Measurements from ENCODE around the gene KNDC1.

KNDC1 gene

GRCh38 chr10:133225707-133226191 lies 65.7 kb downstream of the KNDC1 start:
- TF ChIP-seq GATA3 (IDR thresholded peaks at IDR 0.05; ENCODE audit: low read depth, low read length): no peak
- TF ChIP-seq GATA2 (IDR thresholded peaks at IDR 0.05; ENCODE audit: low read depth, low read length): no peak

- no peak for TF ChIP-seq GATA2 (IDR thresholded peaks at IDR 0.05; ENCODE audit: low read depth, low read length)
- TF ChIP-seq GATA3 (IDR thresholded peaks at IDR 0.05; ENCODE audit: low read depth, low read length): no peak
These were observed 66.3 kb downstream of the KNDC1 start for GRCh38 chr10:133226251-133226808.

- TF ChIP-seq GATA3 (IDR thresholded peaks at IDR 0.05; ENCODE audit: low read depth, low read length) (no peak), GATA2 (IDR thresholded peaks at IDR 0.05; ENCODE audit: low read depth, low read length) (no peak)
These were observed 67.2 kb downstream of the KNDC1 start for GRCh38 chr10:133227256-133227655.

- TF ChIP-seq GATA3 (IDR thresholded peaks at IDR 0.05; ENCODE audit: low read depth, low read length) (no peak), GATA2 (IDR thresholded peaks at IDR 0.05; ENCODE audit: low read depth, low read length) (no peak)
These were observed 69.4 kb downstream of the KNDC1 start for GRCh38 chr10:133229265-133230043.

GRCh38 chr10:133230044-133230361 lies 70.0 kb downstream of the KNDC1 start, which contains the start of gene UTF1:
TSS of gene UTF1 (plus strand) at chr10:133230217. CDS start at chr10:133230289, 72 bp downstream.
- TF ChIP-seq GATA2 (IDR thresholded peaks at IDR 0.05; ENCODE audit: low read depth, low read length): no peak
- no peak for TF ChIP-seq GATA3 (IDR thresholded peaks at IDR 0.05; ENCODE audit: low read depth, low read length)

GRCh38 chr10:133230387-133231195 lies 70.6 kb downstream of the KNDC1 start:
- TF ChIP-seq GATA2 (IDR thresholded peaks at IDR 0.05; ENCODE audit: low read depth, low read length) (no peak), GATA3 (IDR thresholded peaks at IDR 0.05; ENCODE audit: low read depth, low read length) (no peak)

GRCh38 chr10:133231244-133231945 lies 71.4 kb downstream of the KNDC1 start:
- TF ChIP-seq GATA3 (IDR thresholded peaks at IDR 0.05; ENCODE audit: low read depth, low read length) (no peak), GATA2 (IDR thresholded peaks at IDR 0.05; ENCODE audit: low read depth, low read length) (no peak)

- TF ChIP-seq GATA2 (IDR thresholded peaks at IDR 0.05; ENCODE audit: low read depth, low read length): no peak
- no peak for TF ChIP-seq GATA3 (IDR thresholded peaks at IDR 0.05; ENCODE audit: low read depth, low read length)
These were observed 72.0 kb downstream of the KNDC1 start for GRCh38 chr10:133231946-133232574.

GRCh38 chr10:133235265-133235855 lies 75.3 kb downstream of the KNDC1 start:
- TF ChIP-seq GATA2 (IDR thresholded peaks at IDR 0.05; ENCODE audit: low read depth, low read length) (no peak), GATA3 (IDR thresholded peaks at IDR 0.05; ENCODE audit: low read depth, low read length) (no peak)

- TF ChIP-seq GATA3 (IDR thresholded peaks at IDR 0.05; ENCODE audit: low read depth, low read length) (no peak), GATA2 (IDR thresholded peaks at IDR 0.05; ENCODE audit: low read depth, low read length) (no peak)
These were observed 75.9 kb downstream of the KNDC1 start for GRCh38 chr10:133235932-133236331.

GRCh38 chr10:133236401-133237240 lies 76.6 kb downstream of the KNDC1 start:
- TF ChIP-seq GATA2 (IDR thresholded peaks at IDR 0.05; ENCODE audit: low read depth, low read length) (no peak), GATA3 (IDR thresholded peaks at IDR 0.05; ENCODE audit: low read depth, low read length) (no peak)

- TF ChIP-seq GATA2 (IDR thresholded peaks at IDR 0.05; ENCODE audit: low read depth, low read length) (no peak), GATA3 (IDR thresholded peaks at IDR 0.05; ENCODE audit: low read depth, low read length) (no peak)
These were observed 77.2 kb downstream of the KNDC1 start for GRCh38 chr10:133237241-133237587.

Data from SH-SY5Y (cell line).